ENCODE measurements around the gene ADGRL2.

ADGRL2 gene

GRCh38 chr1:81809808-81810207, 9.1 kb downstream of the ADGRL2 start:
- no peak overlapping the region for H3K4me2 ChIP-seq (ENCODE audit: low read length)
- no peak overlapping the region for H2BK5ac ChIP-seq (ENCODE audit: low read length)
- no peak overlapping the region for H3K56ac ChIP-seq (ENCODE audit: low read length)
- H3K79me1 ChIP-seq (ENCODE audit: low read length): no peaks in the 10 kb centered on the region
- H3K4ac ChIP-seq (ENCODE audit: low read depth, low read length): no peak overlapping the region
- H3K4me1 ChIP-seq (ENCODE audit: control insufficient read depth, low read depth, low read length): no peaks in the 10 kb centered on the region
- no peak overlapping the region for H2AK5ac ChIP-seq (ENCODE audit: low read length)
- H4K8ac ChIP-seq (ENCODE audit: low read depth, low read length): no peak overlapping the region
- no CpG with 5 or more reads among the region's 1 CpG for WGBS (ENCODE audit: extremely low coverage, insufficient coverage, low lambda C conversion rate)
- peaks cover 23% of the 10 kb centered on the region for H3K79me2 ChIP-seq (ENCODE audit: control insufficient read depth, insufficient read depth, low read length)
- H3K4me3 ChIP-seq (ENCODE audit: low read length): no peak overlapping the region
- no peak overlapping the region for H4K5ac ChIP-seq (ENCODE audit: low read length)
- DNase-seq: no peak
- H3K9ac ChIP-seq (ENCODE audit: low read length): no peak overlapping the region
- no peak overlapping the region for H3K27ac ChIP-seq (ENCODE audit: low read depth, low read length)
- no peak overlapping the region for H3K23ac ChIP-seq (ENCODE audit: low read length)
- no peaks in the 10 kb centered on the region for H3K36me3 ChIP-seq (ENCODE audit: control insufficient read depth, insufficient read depth, low read length)
- H3K27me3 ChIP-seq (ENCODE audit: insufficient read depth, low read length, poor library complexity): no peaks in the 10 kb centered on the region
- H2BK120ac ChIP-seq (ENCODE audit: low read depth, low read length): no peak overlapping the region
- no peak overlapping the region for H2BK15ac ChIP-seq (replicated peaks; ENCODE audit: low read depth)
- H3K18ac ChIP-seq (ENCODE audit: low read length): no peak overlapping the region

- Histone ChIP-seq H3K27ac (ENCODE audit: low read depth, low read length) (no peak overlapping the region), H2BK15ac (replicated peaks; ENCODE audit: low read depth) (no peak overlapping the region), H2AK5ac (ENCODE audit: low read length) (no peak overlapping the region), H3K4ac (ENCODE audit: low read depth, low read length) (no peak overlapping the region), H2BK5ac (ENCODE audit: low read length) (no peak overlapping the region), H3K18ac (ENCODE audit: low read length) (no peak overlapping the region), H3K36me3 (ENCODE audit: control insufficient read depth, insufficient read depth, low read length) (no peaks in the 10 kb centered on the region), H4K8ac (ENCODE audit: low read depth, low read length) (no peak overlapping the region), H3K4me3 (ENCODE audit: low read length) (no peak overlapping the region), H3K79me2 (ENCODE audit: control insufficient read depth, insufficient read depth, low read length) (peaks cover 21% of the 10 kb centered on the region), H3K56ac (ENCODE audit: low read length) (no peak overlapping the region), H4K5ac (ENCODE audit: low read length) (no peak overlapping the region), H3K9ac (ENCODE audit: low read length) (no peak overlapping the region), H3K4me2 (ENCODE audit: low read length) (no peak overlapping the region), H3K79me1 (ENCODE audit: low read length) (no peaks in the 10 kb centered on the region), H3K4me1 (ENCODE audit: control insufficient read depth, low read depth, low read length) (no peaks in the 10 kb centered on the region), H2BK120ac (ENCODE audit: low read depth, low read length) (no peak overlapping the region), H3K27me3 (ENCODE audit: insufficient read depth, low read length, poor library complexity) (no peaks in the 10 kb centered on the region), H3K23ac (ENCODE audit: low read length) (no peak overlapping the region)
- no peak for DNase-seq
- no CpG with 5 or more reads among the region's 3 CpGs for WGBS (ENCODE audit: extremely low coverage, insufficient coverage, low lambda C conversion rate)
These were observed 11.1 kb downstream of the ADGRL2 start for GRCh38 chr1:81811757-81812371.

- no peak overlapping the region for H2BK15ac ChIP-seq (replicated peaks; ENCODE audit: low read depth)
- WGBS (ENCODE audit: extremely low coverage, insufficient coverage, low lambda C conversion rate): no CpG with 5 or more reads among the region's 4 CpGs
- H3K27ac ChIP-seq (ENCODE audit: low read depth, low read length): no peak overlapping the region
- H4K5ac ChIP-seq (ENCODE audit: low read length): no peak overlapping the region
- no peak overlapping the region for H2BK5ac ChIP-seq (ENCODE audit: low read length)
- H3K27me3 ChIP-seq (ENCODE audit: insufficient read depth, low read length, poor library complexity): no peaks in the 10 kb centered on the region
- no peak for DNase-seq
- H3K4me1 ChIP-seq (ENCODE audit: control insufficient read depth, low read depth, low read length): no peaks in the 10 kb centered on the region
- no peak overlapping the region for H4K8ac ChIP-seq (ENCODE audit: low read depth, low read length)
- H3K4ac ChIP-seq (ENCODE audit: low read depth, low read length): no peak overlapping the region
- no peak overlapping the region for H3K18ac ChIP-seq (ENCODE audit: low read length)
- H2BK120ac ChIP-seq (ENCODE audit: low read depth, low read length): no peak overlapping the region
- no peak overlapping the region for H3K4me2 ChIP-seq (ENCODE audit: low read length)
- H3K4me3 ChIP-seq (ENCODE audit: low read length): no peak overlapping the region
- no peak overlapping the region for H2AK5ac ChIP-seq (ENCODE audit: low read length)
- H3K23ac ChIP-seq (ENCODE audit: low read length): no peak overlapping the region
- no peak overlapping the region for H3K56ac ChIP-seq (ENCODE audit: low read length)
- no peaks in the 10 kb centered on the region for H3K36me3 ChIP-seq (ENCODE audit: control insufficient read depth, insufficient read depth, low read length)
- peaks cover 23% of the 10 kb centered on the region for H3K79me2 ChIP-seq (ENCODE audit: control insufficient read depth, insufficient read depth, low read length)
- H3K79me1 ChIP-seq (ENCODE audit: low read length): no peaks in the 10 kb centered on the region
- H3K9ac ChIP-seq (ENCODE audit: low read length): no peak overlapping the region
These were observed 12.0 kb downstream of the ADGRL2 start for GRCh38 chr1:81812712-81813111.

GRCh38 chr1:81813691-81814090, 13.0 kb downstream of the ADGRL2 start:
- H4K8ac ChIP-seq (ENCODE audit: low read depth, low read length): no peak overlapping the region
- no peak overlapping the region for H3K56ac ChIP-seq (ENCODE audit: low read length)
- H2AK5ac ChIP-seq (ENCODE audit: low read length): no peak overlapping the region
- no peak overlapping the region for H3K4me3 ChIP-seq (ENCODE audit: low read length)
- DNase-seq: no peak
- no peaks in the 10 kb centered on the region for H3K4me1 ChIP-seq (ENCODE audit: control insufficient read depth, low read depth, low read length)
- no peak overlapping the region for H3K4ac ChIP-seq (ENCODE audit: low read depth, low read length)
- H3K27me3 ChIP-seq (ENCODE audit: insufficient read depth, low read length, poor library complexity): no peaks in the 10 kb centered on the region
- no peak overlapping the region for H4K5ac ChIP-seq (ENCODE audit: low read length)
- no peak overlapping the region for H2BK120ac ChIP-seq (ENCODE audit: low read depth, low read length)
- whole genome bisulfite sequencing (ENCODE audit: extremely low coverage, insufficient coverage, low lambda C conversion rate): no CpG with 5 or more reads among the region's 2 CpGs
- no peak overlapping the region for H3K9ac ChIP-seq (ENCODE audit: low read length)
- no peaks in the 10 kb centered on the region for H3K36me3 ChIP-seq (ENCODE audit: control insufficient read depth, insufficient read depth, low read length)
- H3K79me2 ChIP-seq (ENCODE audit: control insufficient read depth, insufficient read depth, low read length): peaks cover 28% of the 10 kb centered on the region
- no peak overlapping the region for H2BK5ac ChIP-seq (ENCODE audit: low read length)
- no peak overlapping the region for H3K23ac ChIP-seq (ENCODE audit: low read length)
- H3K18ac ChIP-seq (ENCODE audit: low read length): no peak overlapping the region
- H2BK15ac ChIP-seq (replicated peaks; ENCODE audit: low read depth): no peak overlapping the region
- H3K4me2 ChIP-seq (ENCODE audit: low read length): no peak overlapping the region
- H3K79me1 ChIP-seq (ENCODE audit: low read length): no peaks in the 10 kb centered on the region
- H3K27ac ChIP-seq (ENCODE audit: low read depth, low read length): no peak overlapping the region

- H3K79me2 ChIP-seq (ENCODE audit: control insufficient read depth, insufficient read depth, low read length): peaks cover 28% of the 10 kb centered on the region
- H3K18ac ChIP-seq (ENCODE audit: low read length): no peak overlapping the region
- H2BK15ac ChIP-seq (replicated peaks; ENCODE audit: low read depth): no peak overlapping the region
- no peak overlapping the region for H4K5ac ChIP-seq (ENCODE audit: low read length)
- no peak for DNase-seq
- no peak overlapping the region for H2BK5ac ChIP-seq (ENCODE audit: low read length)
- no peaks in the 10 kb centered on the region for H3K4me1 ChIP-seq (ENCODE audit: control insufficient read depth, low read depth, low read length)
- H3K36me3 ChIP-seq (ENCODE audit: control insufficient read depth, insufficient read depth, low read length): no peaks in the 10 kb centered on the region
- WGBS (ENCODE audit: extremely low coverage, insufficient coverage, low lambda C conversion rate): 100% methylated on average over 1 of the region's 4 CpGs
- H3K23ac ChIP-seq (ENCODE audit: low read length): no peak overlapping the region
- no peak overlapping the region for H3K27ac ChIP-seq (ENCODE audit: low read depth, low read length)
- H3K9ac ChIP-seq (ENCODE audit: low read length): no peak overlapping the region
- no peak overlapping the region for H3K56ac ChIP-seq (ENCODE audit: low read length)
- H3K4me3 ChIP-seq (ENCODE audit: low read length): no peak overlapping the region
- H3K4me2 ChIP-seq (ENCODE audit: low read length): no peak overlapping the region
- no peaks in the 10 kb centered on the region for H3K27me3 ChIP-seq (ENCODE audit: insufficient read depth, low read length, poor library complexity)
- H4K8ac ChIP-seq (ENCODE audit: low read depth, low read length): no peak overlapping the region
- no peak overlapping the region for H3K4ac ChIP-seq (ENCODE audit: low read depth, low read length)
- no peak overlapping the region for H2BK120ac ChIP-seq (ENCODE audit: low read depth, low read length)
- H2AK5ac ChIP-seq (ENCODE audit: low read length): no peak overlapping the region
- H3K79me1 ChIP-seq (ENCODE audit: low read length): peaks cover 2% of the 10 kb centered on the region
These were observed 18.9 kb downstream of the ADGRL2 start for GRCh38 chr1:81819613-81820012.

GRCh38 chr1:81820765-81821164, 20.0 kb downstream of the ADGRL2 start:
- Histone ChIP-seq H3K79me1 (ENCODE audit: low read length) (peaks cover 2% of the 10 kb centered on the region), H3K79me2 (ENCODE audit: control insufficient read depth, insufficient read depth, low read length) (peaks cover 33% of the 10 kb centered on the region), H3K4me2 (ENCODE audit: low read length) (no peak overlapping the region), H3K27ac (ENCODE audit: low read depth, low read length) (no peak overlapping the region), H3K9ac (ENCODE audit: low read length) (no peak overlapping the region), H3K4ac (ENCODE audit: low read depth, low read length) (no peak overlapping the region), H3K18ac (ENCODE audit: low read length) (no peak overlapping the region), H3K23ac (ENCODE audit: low read length) (no peak overlapping the region), H3K27me3 (ENCODE audit: insufficient read depth, low read length, poor library complexity) (no peaks in the 10 kb centered on the region), H3K4me3 (ENCODE audit: low read length) (no peak overlapping the region), H3K4me1 (ENCODE audit: control insufficient read depth, low read depth, low read length) (no peaks in the 10 kb centered on the region), H3K56ac (ENCODE audit: low read length) (no peak overlapping the region), H4K8ac (ENCODE audit: low read depth, low read length) (no peak overlapping the region), H3K36me3 (ENCODE audit: control insufficient read depth, insufficient read depth, low read length) (no peaks in the 10 kb centered on the region), H2BK5ac (ENCODE audit: low read length) (no peak overlapping the region), H2AK5ac (ENCODE audit: low read length) (no peak overlapping the region), H2BK15ac (replicated peaks; ENCODE audit: low read depth) (no peak overlapping the region), H2BK120ac (ENCODE audit: low read depth, low read length) (no peak overlapping the region), H4K5ac (ENCODE audit: low read length) (no peak overlapping the region)
- peak; percentile 53 for DNase-seq
- no CpG with 5 or more reads among the region's 2 CpGs for WGBS (ENCODE audit: extremely low coverage, insufficient coverage, low lambda C conversion rate)

Measured in mesendoderm (in vitro differentiated cells).